Suprapubic skin (tissue), 4 donors: ENCODE data around the gene RAB31.

Experiments used
- EP300 ChIP-seq: sonication (generic); formaldehyde crosslinking; IDR thresholded peaks from one replicate; pipeline ENCODE4 v1.6.1; 2017; ENCODE audit warnings: antibody characterized with exemption
- POLR2A ChIP-seq, 2 donors: fragments of 450-650 bp; IDR thresholded peaks; one replicate each; pipeline ENCODE4 v1.6.1; 2017; ENCODE audit warnings: antibody characterized with exemption in 2 of 2, mild to moderate bottlenecking in 2 of 2, moderate library complexity in 2 of 2
- POLR2AphosphoS5 ChIP-seq, 3 donors: sonication (generic); formaldehyde crosslinking; IDR thresholded peaks; one replicate each; pipeline ENCODE4 v1.6.1; 2017; ENCODE audit warnings: antibody characterized with exemption in 3 of 3
- TF ChIP-seq, protein P1 (sequence below), 2 donors: fragments of 200-600 bp in 1 of 2; fragments of 450-650 bp in 1 of 2; sonication (generic) in 1 of 2; IDR thresholded peaks; one replicate each; pipeline ENCODE4 v1.5.1; 2016 to 2019; ENCODE audit warnings: antibody characterized with exemption in 2 of 2, mild to moderate bottlenecking in 1 of 2, moderate library complexity in 1 of 2

DNA sequence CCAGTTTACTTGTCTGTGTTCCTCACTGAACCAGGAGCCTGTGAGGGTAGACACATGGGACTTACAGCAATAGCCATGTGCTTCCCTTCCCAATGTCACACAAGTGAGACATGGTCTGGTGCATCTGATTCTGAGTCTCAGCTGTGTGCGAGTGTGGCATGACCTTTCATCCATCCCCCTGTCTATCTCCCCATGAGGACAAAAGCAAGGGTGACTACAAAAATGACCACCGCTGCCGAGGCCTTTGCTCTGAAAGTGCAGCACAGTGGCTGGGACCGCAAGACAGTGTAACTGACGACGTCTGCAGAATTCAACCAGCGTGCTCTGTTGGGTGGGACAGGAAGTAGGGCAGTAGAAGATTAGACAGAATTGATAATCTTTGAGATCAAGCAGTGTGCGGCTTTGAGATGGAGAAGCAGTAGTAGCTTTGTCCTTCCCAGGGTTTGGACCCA, 50.5 kb downstream of the RAB31 start:
- TF ChIP-seq, protein P1, sequence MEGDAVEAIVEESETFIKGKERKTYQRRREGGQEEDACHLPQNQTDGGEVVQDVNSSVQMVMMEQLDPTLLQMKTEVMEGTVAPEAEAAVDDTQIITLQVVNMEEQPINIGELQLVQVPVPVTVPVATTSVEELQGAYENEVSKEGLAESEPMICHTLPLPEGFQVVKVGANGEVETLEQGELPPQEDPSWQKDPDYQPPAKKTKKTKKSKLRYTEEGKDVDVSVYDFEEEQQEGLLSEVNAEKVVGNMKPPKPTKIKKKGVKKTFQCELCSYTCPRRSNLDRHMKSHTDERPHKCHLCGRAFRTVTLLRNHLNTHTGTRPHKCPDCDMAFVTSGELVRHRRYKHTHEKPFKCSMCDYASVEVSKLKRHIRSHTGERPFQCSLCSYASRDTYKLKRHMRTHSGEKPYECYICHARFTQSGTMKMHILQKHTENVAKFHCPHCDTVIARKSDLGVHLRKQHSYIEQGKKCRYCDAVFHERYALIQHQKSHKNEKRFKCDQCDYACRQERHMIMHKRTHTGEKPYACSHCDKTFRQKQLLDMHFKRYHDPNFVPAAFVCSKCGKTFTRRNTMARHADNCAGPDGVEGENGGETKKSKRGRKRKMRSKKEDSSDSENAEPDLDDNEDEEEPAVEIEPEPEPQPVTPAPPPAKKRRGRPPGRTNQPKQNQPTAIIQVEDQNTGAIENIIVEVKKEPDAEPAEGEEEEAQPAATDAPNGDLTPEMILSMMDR (IDR thresholded peaks at IDR 0.05), result no peak
- TF ChIP-seq EP300 (no peak), POLR2A (IDR thresholded peaks at IDR 0.05) (no peak), POLR2AphosphoS5 (IDR thresholded peaks at IDR 0.05) (no peak)
